ENCODE measurements around the gene KIAA0825.
A peak's percentile ranks its signal among the peaks of the same experiment; 100 is the strongest.
"Not testable (repeated sequence)": the region's sequence is repeated elsewhere in the genome, so short reads cannot be mapped to it uniquely, and the experiment has no call there.

Gene KIAA0825

DNA sequence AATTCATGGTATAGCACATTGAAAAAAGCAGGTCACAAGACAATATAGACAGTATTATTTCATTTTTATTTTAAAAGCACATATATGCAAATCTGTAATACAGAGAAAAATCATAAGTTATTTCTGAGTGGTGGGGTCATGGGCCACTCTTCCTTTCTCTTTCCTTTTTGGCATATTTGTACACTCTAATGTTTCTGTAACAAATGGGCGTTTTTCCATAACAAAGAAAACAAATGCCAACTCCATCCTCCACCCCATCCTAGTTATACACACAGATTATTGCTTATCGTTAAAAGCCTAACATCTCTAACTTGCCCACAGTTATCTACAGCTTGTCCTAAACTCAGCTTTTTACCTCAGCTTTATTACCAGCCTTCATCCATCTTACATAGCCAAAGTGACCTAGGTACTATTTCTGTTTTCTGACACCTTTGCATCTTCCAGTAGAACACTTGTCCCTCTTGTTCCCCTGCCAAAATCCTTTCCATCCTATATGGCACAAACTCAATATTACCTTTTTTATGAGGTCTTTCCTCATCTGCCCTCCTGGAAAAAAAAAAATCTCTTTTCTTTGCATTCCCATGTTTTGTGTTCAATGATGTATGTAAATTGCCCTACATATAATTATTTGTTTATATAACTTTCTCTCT is 4.1 kb downstream of the KIAA0825 start:
- H3K36me3 ChIP-seq (ENCODE audit: control insufficient read depth, insufficient read depth, low read length) = no peaks in the 10 kb centered on the region
- no peak for DNase-seq (ENCODE audit: extremely low read depth, insufficient read length)
- no peak for TF ChIP-seq CTCF (IDR thresholded peaks at IDR 0.05; ENCODE audit: insufficient read depth, low read length, poor library complexity, severe bottlenecking)
- no peak overlapping the region for H3K4me3 ChIP-seq (replicated peaks; ENCODE audit: low read depth, low read length)
- no peaks in the 10 kb centered on the region for H3K27me3 ChIP-seq (replicated peaks; ENCODE audit: control insufficient read depth, insufficient read depth, low read length)

- TF ChIP-seq CTCF (IDR thresholded peaks at IDR 0.05; ENCODE audit: insufficient read depth, low read length, poor library complexity, severe bottlenecking) = peak; percentile 29
- Histone ChIP-seq H3K4me3 (replicated peaks; ENCODE audit: low read depth, low read length) (no peak overlapping the region), H3K36me3 (ENCODE audit: control insufficient read depth, insufficient read depth, low read length) (no peaks in the 10 kb centered on the region), H3K27me3 (replicated peaks; ENCODE audit: control insufficient read depth, insufficient read depth, low read length) (no peaks in the 10 kb centered on the region)
- no peak for DNase-seq (ENCODE audit: extremely low read depth, insufficient read length)
These were observed 4.8 kb downstream of the KIAA0825 start for GRCh38 chr5:94613583-94613982.

GRCh38 chr5:94595281-94595840 is 23.0 kb downstream of the KIAA0825 start:
- Histone ChIP-seq H3K4me3 (replicated peaks; ENCODE audit: low read depth, low read length) (no peak overlapping the region), H3K36me3 (ENCODE audit: control insufficient read depth, insufficient read depth, low read length) (no peaks in the 10 kb centered on the region), H3K27me3 (replicated peaks; ENCODE audit: control insufficient read depth, insufficient read depth, low read length) (no peaks in the 10 kb centered on the region)
- DNase-seq (ENCODE audit: extremely low read depth, insufficient read length) = no peak
- no peak for TF ChIP-seq CTCF (IDR thresholded peaks at IDR 0.05; ENCODE audit: insufficient read depth, low read length, poor library complexity, severe bottlenecking)

- Histone ChIP-seq H3K36me3 (ENCODE audit: control insufficient read depth, insufficient read depth, low read length) (no peaks in the 10 kb centered on the region), H3K27me3 (replicated peaks; ENCODE audit: control insufficient read depth, insufficient read depth, low read length) (no peaks in the 10 kb centered on the region), H3K4me3 (replicated peaks; ENCODE audit: low read depth, low read length) (no peak overlapping the region)
- DNase-seq (ENCODE audit: extremely low read depth, insufficient read length) = peak; percentile 24
- no peak for TF ChIP-seq CTCF (IDR thresholded peaks at IDR 0.05; ENCODE audit: insufficient read depth, low read length, poor library complexity, severe bottlenecking)
These were observed 40.7 kb downstream of the KIAA0825 start for GRCh38 chr5:94577466-94578245.

GRCh38 chr5:94575196-94575595 is 43.2 kb downstream of the KIAA0825 start:
- TF ChIP-seq CTCF (IDR thresholded peaks at IDR 0.05; ENCODE audit: insufficient read depth, low read length, poor library complexity, severe bottlenecking) = no peak
- H3K36me3 ChIP-seq (ENCODE audit: control insufficient read depth, insufficient read depth, low read length) = no peaks in the 10 kb centered on the region
- no peaks in the 10 kb centered on the region for H3K27me3 ChIP-seq (replicated peaks; ENCODE audit: control insufficient read depth, insufficient read depth, low read length)
- no peak overlapping the region for H3K4me3 ChIP-seq (replicated peaks; ENCODE audit: low read depth, low read length)
- DNase-seq (ENCODE audit: extremely low read depth, insufficient read length) = no peak

GRCh38 chr5:94573349-94573748 is 45.1 kb downstream of the KIAA0825 start:
- not testable (repeated sequence) for H3K27me3 ChIP-seq (replicated peaks; ENCODE audit: control insufficient read depth, insufficient read depth, low read length); H3K4me3 ChIP-seq (replicated peaks; ENCODE audit: low read depth, low read length); DNase-seq (ENCODE audit: extremely low read depth, insufficient read length)

More at GRCh38 chr5:94573349-94573748, 45.1 kb downstream of the KIAA0825 start:
- H3K36me3 ChIP-seq (ENCODE audit: control insufficient read depth, insufficient read depth, low read length) = not testable (repeated sequence)

Data from GM06990 (cell line).